ENCODE measurements around the gene XPR1. TPM values are rescaled to one million over a fixed set of nuclear protein-coding genes. Genes with fewer than 3 reads are reported as not detected.

XPR1 gene
- total RNA-seq, 1 donor from 2014 or later = 35.2 TPM

DNA sequence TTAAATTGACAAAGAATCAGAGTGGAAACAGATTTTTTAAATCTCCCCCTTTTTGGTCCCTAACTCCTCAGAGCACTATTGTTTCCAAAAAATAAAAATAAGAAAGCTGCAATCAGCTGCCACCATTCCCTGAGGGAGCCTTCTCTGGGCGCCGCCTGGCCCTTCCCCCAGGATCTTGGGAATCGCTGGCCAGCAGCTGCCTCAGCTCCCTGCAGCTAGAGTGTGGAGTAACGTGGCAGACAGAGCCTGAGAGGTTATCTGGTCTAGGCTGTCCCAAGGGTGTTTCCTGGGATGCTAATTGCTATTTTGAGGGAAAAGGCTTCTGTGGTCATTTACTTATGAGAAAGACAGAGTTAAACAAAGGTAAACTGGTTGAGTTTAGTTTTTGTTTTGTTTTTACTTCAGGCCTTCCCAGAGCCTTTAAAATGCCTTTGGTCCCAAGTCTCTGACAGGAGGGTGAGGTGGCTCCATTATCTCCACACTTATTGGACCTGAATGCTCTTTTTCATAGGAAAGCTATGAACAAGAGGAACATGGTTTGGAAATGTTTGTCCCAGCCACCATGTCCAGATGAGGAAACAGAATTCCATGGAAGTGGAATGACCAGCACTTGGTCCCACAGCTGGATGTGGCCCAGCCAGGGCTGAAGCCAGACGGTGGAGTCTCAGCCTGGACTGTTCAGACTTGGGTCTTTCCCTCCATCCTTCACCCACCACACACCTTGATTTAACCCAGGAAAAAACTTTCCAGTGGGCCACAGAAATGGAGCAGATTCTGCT, 266.8 kb downstream of the XPR1 start:
- no peaks in the 10 kb centered on the region for H3K79me2 ChIP-seq (ENCODE audit: insufficient read depth, low read length)
- H3K4me1 ChIP-seq (ENCODE audit: insufficient read depth, low read length) = no peaks in the 10 kb centered on the region
- H3K9me3 ChIP-seq (ENCODE audit: insufficient read depth, low read depth, low read length) = no peaks in the 10 kb centered on the region
- TF ChIP-seq, protein P1, sequence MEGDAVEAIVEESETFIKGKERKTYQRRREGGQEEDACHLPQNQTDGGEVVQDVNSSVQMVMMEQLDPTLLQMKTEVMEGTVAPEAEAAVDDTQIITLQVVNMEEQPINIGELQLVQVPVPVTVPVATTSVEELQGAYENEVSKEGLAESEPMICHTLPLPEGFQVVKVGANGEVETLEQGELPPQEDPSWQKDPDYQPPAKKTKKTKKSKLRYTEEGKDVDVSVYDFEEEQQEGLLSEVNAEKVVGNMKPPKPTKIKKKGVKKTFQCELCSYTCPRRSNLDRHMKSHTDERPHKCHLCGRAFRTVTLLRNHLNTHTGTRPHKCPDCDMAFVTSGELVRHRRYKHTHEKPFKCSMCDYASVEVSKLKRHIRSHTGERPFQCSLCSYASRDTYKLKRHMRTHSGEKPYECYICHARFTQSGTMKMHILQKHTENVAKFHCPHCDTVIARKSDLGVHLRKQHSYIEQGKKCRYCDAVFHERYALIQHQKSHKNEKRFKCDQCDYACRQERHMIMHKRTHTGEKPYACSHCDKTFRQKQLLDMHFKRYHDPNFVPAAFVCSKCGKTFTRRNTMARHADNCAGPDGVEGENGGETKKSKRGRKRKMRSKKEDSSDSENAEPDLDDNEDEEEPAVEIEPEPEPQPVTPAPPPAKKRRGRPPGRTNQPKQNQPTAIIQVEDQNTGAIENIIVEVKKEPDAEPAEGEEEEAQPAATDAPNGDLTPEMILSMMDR (IDR thresholded peaks at IDR 0.05; ENCODE audit: insufficient read depth, low read depth, low read length) = no peak
- TF ChIP-seq EZH2 (IDR thresholded peaks at IDR 0.05; ENCODE audit: insufficient read depth, low read length) = no peak
- Mint-ChIP-seq H3K27me3 (ENCODE audit: low read depth, unreplicated experiment) (peaks cover 6% of the 10 kb centered on the region), H3K27ac (ENCODE audit: unreplicated experiment) (no peak overlapping the region), H3K9me3 (ENCODE audit: unreplicated experiment) (peaks cover 3% of the 10 kb centered on the region), H3K36me3 (ENCODE audit: low read depth, unreplicated experiment) (peaks cover 11% of the 10 kb centered on the region), H3K4me3 (ENCODE audit: unreplicated experiment) (no peak overlapping the region), H3K4me1 (ENCODE audit: low read depth, unreplicated experiment) (peaks cover 5% of the 10 kb centered on the region)
- no peaks in the 10 kb centered on the region for H3K27me3 ChIP-seq (ENCODE audit: insufficient read depth, low read length)
- FAIRE-seq (no peak), DNase-seq (ENCODE audit: low read depth) (no peak)
- H4K20me1 ChIP-seq (ENCODE audit: insufficient read depth, low read length) = no peaks in the 10 kb centered on the region
- no peak overlapping the region for H3K4me2 ChIP-seq (ENCODE audit: low read length)
- no peak overlapping the region for H3K27ac ChIP-seq (ENCODE audit: low read depth, low read length)
- H3K36me3 ChIP-seq (ENCODE audit: insufficient read depth, low read length) = no peaks in the 10 kb centered on the region
- no peak overlapping the region for H2AFZ ChIP-seq (ENCODE audit: low read depth, low read length)
- no peak overlapping the region for H3K9ac ChIP-seq (ENCODE audit: low read length)
- no peak overlapping the region for H3K4me3 ChIP-seq (ENCODE audit: insufficient read depth, low read depth, low read length)

DNA sequence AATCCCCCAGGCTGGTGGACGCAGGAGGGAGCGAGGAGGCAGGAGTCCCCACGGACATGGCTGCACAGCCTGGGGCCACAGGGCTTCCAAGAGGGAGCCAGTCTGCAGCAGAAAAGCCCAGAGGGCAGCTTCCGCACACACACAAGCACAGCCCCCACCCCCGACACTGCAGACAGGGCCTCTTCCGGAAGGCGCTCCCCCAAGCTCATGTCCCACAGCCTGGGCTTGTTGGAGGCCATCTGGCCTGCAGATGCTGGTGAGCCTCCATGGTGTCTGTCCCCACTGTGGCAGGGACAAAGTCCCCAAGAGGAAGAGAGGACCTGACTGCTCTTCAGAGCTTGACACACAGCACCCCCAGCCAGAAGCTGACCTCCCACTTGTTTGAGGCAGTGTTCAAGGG, 267.4 kb downstream of the XPR1 start:
- peaks cover 6% of the 10 kb centered on the region for H3K27me3 Mint-ChIP-seq (ENCODE audit: low read depth, unreplicated experiment)
- H3K36me3 Mint-ChIP-seq (ENCODE audit: low read depth, unreplicated experiment) = peaks cover 11% of the 10 kb centered on the region
- TF ChIP-seq, protein P1 (IDR thresholded peaks at IDR 0.05; ENCODE audit: insufficient read depth, low read depth, low read length) = no peak
- TF ChIP-seq EZH2 (IDR thresholded peaks at IDR 0.05; ENCODE audit: insufficient read depth, low read length) = no peak
- Histone ChIP-seq H3K9ac (ENCODE audit: low read length) (no peak overlapping the region), H3K79me2 (ENCODE audit: insufficient read depth, low read length) (no peaks in the 10 kb centered on the region), H3K4me3 (ENCODE audit: insufficient read depth, low read depth, low read length) (no peak overlapping the region), H3K4me2 (ENCODE audit: low read length) (no peak overlapping the region), H3K27ac (ENCODE audit: low read depth, low read length) (no peak overlapping the region), H3K36me3 (ENCODE audit: insufficient read depth, low read length) (no peaks in the 10 kb centered on the region), H3K27me3 (ENCODE audit: insufficient read depth, low read length) (no peaks in the 10 kb centered on the region), H3K4me1 (ENCODE audit: insufficient read depth, low read length) (no peaks in the 10 kb centered on the region), H4K20me1 (ENCODE audit: insufficient read depth, low read length) (no peaks in the 10 kb centered on the region), H2AFZ (ENCODE audit: low read depth, low read length) (no peak overlapping the region), H3K9me3 (ENCODE audit: insufficient read depth, low read depth, low read length) (no peaks in the 10 kb centered on the region)
- DNase-seq (ENCODE audit: low read depth) (no peak), FAIRE-seq (no peak)
- peaks cover 5% of the 10 kb centered on the region for H3K4me1 Mint-ChIP-seq (ENCODE audit: low read depth, unreplicated experiment)
- H3K27ac Mint-ChIP-seq (ENCODE audit: unreplicated experiment) = no peak overlapping the region
- H3K9me3 Mint-ChIP-seq (ENCODE audit: unreplicated experiment) = peaks cover 3% of the 10 kb centered on the region
- no peak overlapping the region for H3K4me3 Mint-ChIP-seq (ENCODE audit: unreplicated experiment)
